OCI-LY1 (cell line): ENCODE measurements around the gene RELL1.

Experiments
- H2AFZ ChIP-seq: fragments of 200-600 bp; sonication (generic), shearing (Covaris generic); 2 replicates; pipeline ENCODE4 v1.6.0; 2014; ENCODE audit warnings: antibody characterized with exemption, mild to moderate bottlenecking, low read length
- H3F3A ChIP-seq: fragments of 200-600 bp; sonication (generic), shearing (Covaris generic); 2 replicates; pipeline ENCODE4 v1.6.0; 2014; ENCODE audit warnings: mild to moderate bottlenecking, antibody characterized with exemption, low read length, moderate library complexity; ENCODE audit not compliant: insufficient read depth
- H3K27ac ChIP-seq: fragments of 200-600 bp; sonication (generic); 2 replicates; pipeline ENCODE4 v1.5.1; 2014; ENCODE audit warnings: low read length, mixed run types, mild to moderate bottlenecking, low read depth; ENCODE audit not compliant: poor library complexity, severe bottlenecking
- H3K27me3 ChIP-seq: fragments of 200-600 bp; sonication (generic); 2 replicates; pipeline ENCODE4 v1.6.0; 2014; ENCODE audit warnings: antibody characterized with exemption, mild to moderate bottlenecking, low read length, moderate library complexity; ENCODE audit not compliant: insufficient read depth
- H3K36me3 ChIP-seq: fragments of 200-600 bp; sonication (generic); 2 replicates; pipeline ENCODE4 v1.6.1; 2014; ENCODE audit warnings: mild to moderate bottlenecking, antibody characterized with exemption, low read length, moderate library complexity, mixed read lengths; ENCODE audit not compliant: insufficient read depth
- H3K4me1 ChIP-seq: fragments of 200-600 bp; sonication (generic); 2 replicates; pipeline ENCODE4 v1.5.1; 2014; ENCODE audit warnings: mild to moderate bottlenecking, low read length, moderate library complexity; ENCODE audit not compliant: insufficient read depth, severe bottlenecking
- H3K4me2 ChIP-seq: fragments of 200-600 bp; sonication (generic), shearing (Covaris generic); 2 replicates; pipeline ENCODE4 v1.6.1; 2014; ENCODE audit warnings: low read length
- H3K4me3 ChIP-seq: fragments of 200-600 bp; sonication (generic); 2 replicates; pipeline ENCODE4 v1.5.1; 2014; ENCODE audit warnings: low read length, low read depth, mild to moderate bottlenecking, mixed read lengths; ENCODE audit not compliant: poor library complexity, severe bottlenecking
- H3K79me2 ChIP-seq: fragments of 200-600 bp; shearing (Covaris generic); 2 replicates; pipeline ENCODE4 v1.6.1; 2016; ENCODE audit warnings: mixed run types, low read length, mixed read lengths; ENCODE audit not compliant: insufficient read depth
- H3K9ac ChIP-seq: fragments of 200-600 bp; sonication (generic), shearing (Covaris generic); 2 replicates; pipeline ENCODE4 v1.6.1; 2014; ENCODE audit warnings: mild to moderate bottlenecking, low read length, mixed read lengths
- H3K9me2 ChIP-seq: fragments of 200-600 bp; sonication (generic), shearing (Covaris generic); 2 replicates; pipeline ENCODE4 v1.6.1; 2014; ENCODE audit warnings: low read depth, mild to moderate bottlenecking, low read length, mixed read lengths
- H3K9me3 ChIP-seq: fragments of 200-600 bp; shearing (Covaris generic); 2 replicates; pipeline ENCODE4 v1.6.1; 2014; ENCODE audit warnings: low read length, mixed read lengths
- H4K20me1 ChIP-seq: fragments of 200-600 bp; sonication (generic), shearing (Covaris generic); 2 replicates; pipeline ENCODE4 v1.6.0; 2016; ENCODE audit warnings: mild to moderate bottlenecking, low read length; ENCODE audit not compliant: insufficient read depth
- CTCF ChIP-seq: fragments of 200-600 bp; sonication (generic), shearing (Covaris generic); IDR thresholded peaks from 2 replicates; pipeline ENCODE4 v1.5.1; 2017; ENCODE audit warnings: mild to moderate bottlenecking, antibody characterized with exemption, low read length, moderate library complexity, mixed read lengths
- EZH2 ChIP-seq: fragments of 200-600 bp; sonication (generic), shearing (Covaris generic); IDR thresholded peaks from 2 replicates; pipeline ENCODE4 v1.8.0; 2017; ENCODE audit warnings: borderline replicate concordance, mixed run types, mild to moderate bottlenecking, antibody characterized with exemption, low read length, moderate library complexity, mixed read lengths

Gene RELL1, protein sequence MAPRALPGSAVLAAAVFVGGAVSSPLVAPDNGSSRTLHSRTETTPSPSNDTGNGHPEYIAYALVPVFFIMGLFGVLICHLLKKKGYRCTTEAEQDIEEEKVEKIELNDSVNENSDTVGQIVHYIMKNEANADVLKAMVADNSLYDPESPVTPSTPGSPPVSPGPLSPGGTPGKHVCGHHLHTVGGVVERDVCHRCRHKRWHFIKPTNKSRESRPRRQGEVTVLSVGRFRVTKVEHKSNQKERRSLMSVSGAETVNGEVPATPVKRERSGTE

DNA sequence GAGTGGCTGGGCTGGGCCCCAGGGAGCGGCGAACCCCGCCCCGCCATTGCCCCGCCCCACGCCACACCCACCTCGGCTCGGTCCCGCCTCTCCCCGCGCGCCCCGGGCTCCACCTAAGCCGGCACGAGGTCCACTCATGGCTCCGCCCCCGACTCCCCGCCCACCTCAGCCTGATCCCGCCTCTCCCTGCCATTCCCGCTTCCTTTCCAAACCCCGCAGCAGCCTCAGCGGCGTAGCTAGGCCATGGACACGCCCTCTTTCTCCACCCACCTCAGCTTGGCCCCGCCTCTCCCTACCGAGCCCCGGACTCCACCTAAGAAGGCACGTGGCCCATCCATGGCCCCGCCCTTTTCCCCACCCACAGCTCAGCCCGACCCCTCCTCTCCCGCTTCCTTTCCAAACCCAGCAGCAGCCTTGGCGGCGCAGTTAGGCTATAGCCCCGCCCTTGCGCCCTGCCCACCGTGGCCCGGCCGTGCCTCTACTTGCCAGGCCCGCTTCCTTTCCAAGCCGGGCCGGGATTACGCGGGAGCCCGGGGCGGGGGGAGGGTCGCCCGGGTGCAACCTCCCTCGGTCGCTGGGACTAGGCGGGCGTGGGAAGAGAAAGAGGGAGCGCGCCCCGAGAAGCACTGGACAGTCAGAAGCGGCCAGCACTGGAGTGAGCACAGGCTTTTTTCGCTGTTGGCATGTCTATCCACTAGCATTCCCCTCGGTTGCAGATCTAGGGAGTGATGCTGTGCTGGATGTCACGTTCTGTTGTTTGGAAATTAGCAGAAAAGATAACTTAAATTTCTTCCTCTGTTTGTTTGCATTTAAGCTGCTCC, at the start of gene RELL1:
Gene RELL1 (minus strand): TSS at position 4 of the 821 bp plus-strand sequence. CDS start 89 bp downstream, outside the sequence.
- no peaks in the 10 kb centered on the region for H3K9me3 ChIP-seq
- peak within 1 kb of the TSS; percentile 79 for H3K4me3 ChIP-seq
- H3K27ac ChIP-seq = peak within 1 kb of the TSS; percentile 81
- no peaks in the 10 kb centered on the region for H3F3A ChIP-seq
- no peaks in the 10 kb centered on the region for H4K20me1 ChIP-seq
- TF ChIP-seq CTCF = no peak
- TF ChIP-seq EZH2 = no peak
- H3K79me2 ChIP-seq = peaks cover 20% of the 10 kb centered on the region; the same call in 1 of the 2 replicates
- peak within 1 kb of the TSS; percentile 50; the same call in 1 of the 2 replicates for H2AFZ ChIP-seq
- peak within 1 kb of the TSS; percentile 80 for H3K4me2 ChIP-seq
- H3K4me1 ChIP-seq = peaks cover 47% of the 10 kb centered on the region
- peak within 1 kb of the TSS; percentile 79 for H3K9ac ChIP-seq
- H3K36me3 ChIP-seq = no peaks in the 10 kb centered on the region
- no peaks in the 10 kb centered on the region for H3K9me2 ChIP-seq
- no peaks in the 10 kb centered on the region for H3K27me3 ChIP-seq

DNA sequence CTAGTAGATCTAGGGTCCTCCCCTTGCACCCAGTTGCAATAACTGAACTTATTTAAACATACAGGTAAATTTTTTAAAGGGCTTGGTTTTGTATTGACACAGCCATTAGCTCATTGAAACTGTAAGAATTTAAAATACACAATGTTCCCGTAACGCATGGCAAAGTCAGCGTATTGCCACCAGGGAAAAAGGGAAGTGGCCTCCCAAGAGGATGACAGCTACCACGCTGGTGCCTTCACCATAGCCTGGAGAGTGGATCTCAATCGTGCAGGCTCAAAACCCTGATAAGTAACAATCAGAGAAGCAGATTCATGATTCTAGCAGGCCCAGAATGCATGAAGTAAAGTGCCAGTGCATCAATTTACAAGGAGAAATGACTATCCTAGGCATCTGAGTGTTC, 49.4 kb upstream of the RELL1 start:
- Histone ChIP-seq H3K9me2 (no peaks in the 10 kb centered on the region), H3F3A (no peaks in the 10 kb centered on the region)

DNA sequence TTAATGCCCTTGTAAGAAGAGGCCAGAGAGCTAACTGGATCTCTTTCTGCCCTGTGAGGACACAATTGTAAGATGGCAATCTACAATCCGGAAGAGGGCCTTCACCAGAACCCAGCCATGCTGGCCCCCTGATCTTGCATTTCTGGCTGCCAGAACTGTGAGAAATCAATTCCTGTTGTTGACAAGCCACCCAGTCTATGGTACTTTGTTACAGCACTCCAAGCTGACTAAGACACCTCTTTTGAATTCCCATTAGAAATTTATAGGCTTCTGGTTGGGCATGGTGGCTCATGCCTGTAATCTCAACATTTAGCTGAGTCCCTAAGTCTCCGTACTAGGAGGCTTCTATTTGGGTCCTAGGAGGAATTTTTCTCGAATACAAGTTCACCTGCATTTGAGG, 48.8 kb upstream of the RELL1 start:
- H3K4me3 ChIP-seq = no peak overlapping the region
- no peaks in the 10 kb centered on the region for H3K36me3 ChIP-seq
- H3F3A ChIP-seq = no peaks in the 10 kb centered on the region
- no peak overlapping the region for H3K27ac ChIP-seq
- TF ChIP-seq EZH2 (no peak), CTCF (no peak)
- no peak overlapping the region for H3K4me2 ChIP-seq
- no peaks in the 10 kb centered on the region for H4K20me1 ChIP-seq
- no peak overlapping the region for H3K9ac ChIP-seq
- H3K9me2 ChIP-seq = no peaks in the 10 kb centered on the region
- no peaks in the 10 kb centered on the region for H3K9me3 ChIP-seq
- no peaks in the 10 kb centered on the region for H3K79me2 ChIP-seq
- H2AFZ ChIP-seq = no peak overlapping the region
- H3K4me1 ChIP-seq = no peaks in the 10 kb centered on the region
- no peaks in the 10 kb centered on the region; the same call in 1 of the 2 replicates for H3K27me3 ChIP-seq

More for the DNA sequence above, 49.4 kb upstream of the RELL1 start:
- Histone ChIP-seq H3K79me2 (no peaks in the 10 kb centered on the region), H3K4me2 (no peak overlapping the region), H2AFZ (no peak overlapping the region), H3K4me1 (no peaks in the 10 kb centered on the region), H4K20me1 (no peaks in the 10 kb centered on the region), H3K36me3 (no peaks in the 10 kb centered on the region), H3K27ac (no peak overlapping the region), H3K9me3 (no peaks in the 10 kb centered on the region), H3K9ac (no peak overlapping the region), H3K4me3 (no peak overlapping the region), H3K27me3 (no peaks in the 10 kb centered on the region; the same call in 1 of the 2 replicates)
- no peak for TF ChIP-seq EZH2
- TF ChIP-seq CTCF = no peak
